HUDEP-2 (cell line): ENCODE data around the gene MXRA8.
"Not testable (repeated sequence)": the region's sequence is repeated elsewhere in the genome, so short reads cannot be mapped to it uniquely, and the experiment has no call there.

ENCODE experiments used
- DNase-seq, 76 experiments: peaks; one replicate each; lab custom pipeline; 2025; ENCODE audit not compliant: unreplicated experiment in 76 of 76; lab: John Stamatoyannopoulos, UW

The MXRA8 gene

GRCh38 chr1:1370771-1371300 lies 12.5 kb upstream of the MXRA8 start:
- no peak for DNase-seq

DNA sequence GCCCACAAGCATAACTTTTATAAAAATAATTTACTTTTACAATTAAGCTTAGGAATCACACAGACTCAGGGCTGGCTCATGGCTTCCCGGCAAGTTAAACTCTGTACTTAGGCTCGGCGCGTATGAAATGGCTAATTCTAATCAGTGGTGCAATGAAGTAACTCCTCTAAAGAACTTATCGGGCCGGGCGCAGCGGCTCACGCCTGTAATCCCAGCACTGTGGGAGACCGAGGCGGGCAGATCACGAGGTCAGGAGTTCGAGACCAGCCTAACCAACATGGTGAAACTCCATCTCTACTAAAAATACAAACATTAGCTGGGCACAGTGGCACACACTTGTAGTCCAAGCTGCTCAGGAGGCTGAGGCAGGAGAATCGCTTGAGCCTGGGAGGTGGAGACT lies 11.7 kb upstream of the MXRA8 start:
- not testable (repeated sequence) for DNase-seq

DNA sequence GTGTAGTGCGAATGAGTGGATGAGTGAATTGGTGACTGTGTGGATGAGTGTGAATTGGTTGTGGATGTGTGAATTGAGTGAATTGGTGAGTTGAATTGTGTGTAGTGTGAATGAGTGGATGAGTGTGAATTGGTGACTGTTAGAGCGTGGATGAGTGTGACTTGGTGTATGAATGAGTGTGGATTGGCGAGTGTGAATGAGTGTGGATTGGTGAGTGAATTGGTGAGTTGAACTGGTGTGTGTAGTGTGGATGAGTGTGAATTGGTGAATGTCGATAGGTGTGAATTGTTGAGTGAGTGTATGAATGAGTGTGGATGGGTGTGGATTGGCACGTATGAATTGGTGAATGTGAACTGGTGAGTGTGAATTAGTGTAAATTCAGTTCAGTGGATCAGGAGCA lies 9.0 kb upstream of the MXRA8 start:
- no peak for DNase-seq

GRCh38 chr1:1366699-1367066 lies 8.3 kb upstream of the MXRA8 start:
- no peak for DNase-seq

- no peak for DNase-seq
These were observed 7.7 kb upstream of the MXRA8 start for GRCh38 chr1:1365875-1366698.

DNA sequence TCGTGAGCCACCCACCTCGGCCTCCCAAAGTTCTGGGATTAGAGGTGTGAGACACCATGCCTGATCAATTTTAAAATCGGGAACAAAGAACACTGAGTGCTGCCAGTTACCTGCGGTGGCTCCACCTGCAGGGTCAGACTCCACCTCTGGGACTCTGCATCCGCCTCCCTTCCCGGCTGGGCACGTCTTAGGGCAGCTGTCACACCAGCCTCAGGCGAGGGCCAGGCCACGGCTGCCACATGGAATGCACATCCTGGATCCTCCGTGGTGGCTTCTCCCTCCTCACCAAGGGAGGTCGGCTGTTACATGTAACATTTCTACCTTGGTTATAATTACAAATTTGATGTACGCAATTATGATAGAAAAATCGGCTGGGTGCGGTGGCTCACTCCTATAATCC lies 5.9 kb upstream of the MXRA8 start:
- DNase-seq = no peak

DNA sequence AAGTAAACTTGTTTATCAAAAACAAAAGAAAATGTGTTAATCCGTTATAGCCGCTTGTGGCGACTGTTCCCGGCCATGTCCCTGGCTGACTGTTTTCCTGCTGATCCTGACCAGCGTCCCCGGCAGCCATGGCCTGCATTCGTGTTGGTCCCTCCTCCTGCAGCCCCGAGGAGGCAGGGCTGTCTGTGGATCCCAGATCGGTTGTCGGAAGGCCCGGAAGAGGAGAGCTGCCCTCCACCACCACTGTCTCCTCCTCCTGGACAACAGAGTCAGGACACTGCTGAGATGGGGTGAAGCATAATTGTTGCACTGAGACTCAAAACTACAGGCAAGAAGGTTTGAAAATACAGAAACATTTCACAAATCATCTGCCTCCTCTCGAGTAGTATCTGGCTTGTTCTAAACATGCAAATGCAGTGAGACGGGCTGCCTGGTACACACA lies 3.6 kb upstream of the MXRA8 start:
- no peak for DNase-seq

DNA sequence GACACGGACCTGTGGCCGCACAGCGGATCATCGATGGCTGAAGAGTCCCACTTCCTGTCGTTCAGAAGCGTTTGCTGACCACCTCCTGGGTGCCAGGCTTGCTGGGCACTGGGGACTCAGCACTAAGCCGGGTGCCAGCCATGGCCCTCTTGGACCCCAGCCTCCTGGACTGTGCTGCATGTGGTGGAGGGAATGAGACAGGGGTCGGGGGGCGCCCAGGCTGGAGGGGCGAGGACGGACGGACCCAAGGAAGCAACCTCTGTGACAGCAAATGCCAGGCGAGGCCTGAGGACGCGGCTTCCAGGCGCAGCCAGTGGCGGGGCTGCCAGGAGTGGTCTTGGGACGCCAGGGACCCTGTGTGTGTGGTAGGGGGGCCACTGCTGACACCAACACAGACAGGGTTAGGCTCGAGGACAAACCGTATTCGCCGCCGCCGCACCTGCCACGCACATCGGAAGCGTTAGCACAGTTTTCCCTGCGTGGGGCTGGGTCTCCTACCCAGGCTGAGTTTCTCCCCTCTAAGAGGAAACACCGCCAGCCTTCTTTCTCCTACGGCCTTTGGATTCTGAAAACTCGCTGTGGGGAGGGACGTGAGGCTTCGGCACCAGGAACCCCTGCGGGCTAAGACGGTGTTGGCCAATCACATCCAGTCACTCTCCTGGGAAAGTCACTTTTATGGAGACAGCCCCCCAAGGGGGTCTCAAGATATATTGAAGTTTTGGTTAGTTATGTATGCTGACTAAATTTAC lies 3.1 kb upstream of the MXRA8 start:
- DNase-seq = no peak

- no peak for DNase-seq
These were observed 2.3 kb upstream of the MXRA8 start for GRCh38 chr1:1360506-1361169.

DNA sequence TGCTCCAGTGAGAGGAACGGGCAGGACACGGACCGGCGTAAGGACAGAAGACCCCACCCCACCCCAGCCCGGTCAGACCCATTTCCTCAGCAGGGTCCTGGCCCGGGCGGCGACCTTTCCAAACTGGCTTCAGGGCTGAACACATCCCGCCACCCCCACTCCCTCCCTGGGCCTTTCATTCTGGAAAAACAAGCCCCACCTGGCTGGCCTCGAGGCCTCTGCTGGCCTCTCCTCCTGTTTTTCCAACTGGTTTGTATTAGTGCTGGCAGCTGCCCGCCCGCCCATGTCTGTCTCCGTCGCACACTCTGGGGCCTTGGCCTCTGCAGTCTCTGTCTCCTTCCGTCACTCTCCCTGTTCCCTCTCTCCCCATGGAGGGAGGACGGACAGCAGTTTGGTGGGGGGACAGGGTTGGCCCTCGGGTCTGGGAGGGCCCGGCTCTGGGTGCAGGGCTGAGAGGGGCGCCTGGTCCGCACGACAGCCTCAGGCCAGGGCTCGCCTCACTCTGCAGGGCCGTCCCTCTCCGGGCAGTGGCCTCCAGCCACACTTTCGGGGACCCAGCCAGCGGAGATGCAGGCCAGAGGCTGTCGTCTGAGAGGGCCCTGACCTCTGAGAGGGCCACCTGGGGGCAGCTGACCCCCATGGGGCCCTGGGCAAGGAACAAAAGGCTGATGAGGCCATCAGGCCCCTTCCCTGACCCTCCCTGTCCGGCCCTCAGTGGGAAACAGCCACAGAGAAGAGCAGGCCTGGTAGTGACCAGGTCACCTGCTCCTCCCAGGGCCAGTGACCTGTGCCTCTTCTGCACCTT lies 1.5 kb upstream of the MXRA8 start:
- DNase-seq = no peak

DNA sequence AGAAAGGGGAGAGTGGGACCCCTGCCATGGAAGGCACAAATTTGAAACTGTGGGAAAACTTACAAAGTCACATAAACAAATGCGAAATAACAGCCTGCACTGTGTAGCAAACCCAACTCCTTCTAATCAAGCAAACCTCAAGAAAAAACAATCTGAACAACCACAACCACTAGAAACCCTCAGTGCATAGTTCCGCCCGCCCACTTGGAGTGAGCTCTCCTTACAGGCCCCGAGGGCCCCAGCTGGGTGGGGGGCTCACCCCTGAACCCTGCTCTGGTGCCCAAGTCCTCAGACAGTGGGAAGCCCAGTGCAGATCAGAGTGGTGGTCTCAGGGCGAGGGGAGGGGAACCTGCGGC lies 931 bp upstream of the MXRA8 start:
- no peak for DNase-seq

DNA sequence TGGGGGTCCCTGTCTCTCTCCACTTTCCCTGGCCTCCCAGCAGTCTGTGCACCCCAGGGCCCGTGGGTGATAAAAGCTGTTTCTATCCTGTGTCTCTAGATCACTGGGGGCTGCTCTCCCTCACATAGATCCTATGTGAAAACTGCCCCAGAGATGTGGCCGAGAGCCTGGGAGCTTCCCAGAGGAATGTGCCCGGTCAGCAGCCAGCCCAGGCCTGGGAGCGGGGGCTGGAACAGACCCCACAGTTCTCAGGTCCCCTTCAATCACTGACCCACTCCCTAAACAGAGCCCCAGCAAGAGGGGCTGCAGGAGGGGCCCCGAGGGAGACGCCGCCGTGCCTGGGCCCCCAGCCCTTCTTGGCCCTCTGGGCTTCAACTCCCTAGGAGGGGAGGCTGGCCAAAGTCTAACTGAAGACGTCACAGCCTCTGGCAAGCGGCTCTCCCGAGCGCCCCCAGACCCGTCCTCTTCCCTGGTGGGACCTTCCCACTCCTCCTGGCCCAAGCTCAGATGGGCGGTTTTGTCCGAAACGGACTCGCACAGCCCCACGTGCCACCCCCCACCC lies 403 bp downstream of the MXRA8 start:
- DNase-seq = no peak

GRCh38 chr1:1356796-1357401 lies 1.5 kb downstream of the MXRA8 start:
- DNase-seq = peak in 1 of 76 experiments; percentile 16

GRCh38 chr1:1356166-1356795 lies 2.1 kb downstream of the MXRA8 start:
- no peak for DNase-seq

GRCh38 chr1:1355416-1355815 lies 2.9 kb downstream of the MXRA8 start:
- DNase-seq = peak in 5 of 76 experiments; percentile 20 to 42 (median 29)

- DNase-seq = no peak
These were observed 3.8 kb downstream of the MXRA8 start for GRCh38 chr1:1354271-1355247.

- DNase-seq = no peak
These were observed 4.8 kb downstream of the MXRA8 start for GRCh38 chr1:1353389-1354151.
